HG02938 (cell line): Measurements from ENCODE around the gene TRAPPC3.

ENCODE experiments used
- ATAC-seq: cut with Tn5 transposase; IDR thresholded peaks from one replicate; pipeline ENCODE4 v1.9.1; 2021; ENCODE audit warnings: mild to moderate bottlenecking, moderate library complexity; ENCODE audit not compliant: unreplicated experiment

The TRAPPC3 gene

DNA sequence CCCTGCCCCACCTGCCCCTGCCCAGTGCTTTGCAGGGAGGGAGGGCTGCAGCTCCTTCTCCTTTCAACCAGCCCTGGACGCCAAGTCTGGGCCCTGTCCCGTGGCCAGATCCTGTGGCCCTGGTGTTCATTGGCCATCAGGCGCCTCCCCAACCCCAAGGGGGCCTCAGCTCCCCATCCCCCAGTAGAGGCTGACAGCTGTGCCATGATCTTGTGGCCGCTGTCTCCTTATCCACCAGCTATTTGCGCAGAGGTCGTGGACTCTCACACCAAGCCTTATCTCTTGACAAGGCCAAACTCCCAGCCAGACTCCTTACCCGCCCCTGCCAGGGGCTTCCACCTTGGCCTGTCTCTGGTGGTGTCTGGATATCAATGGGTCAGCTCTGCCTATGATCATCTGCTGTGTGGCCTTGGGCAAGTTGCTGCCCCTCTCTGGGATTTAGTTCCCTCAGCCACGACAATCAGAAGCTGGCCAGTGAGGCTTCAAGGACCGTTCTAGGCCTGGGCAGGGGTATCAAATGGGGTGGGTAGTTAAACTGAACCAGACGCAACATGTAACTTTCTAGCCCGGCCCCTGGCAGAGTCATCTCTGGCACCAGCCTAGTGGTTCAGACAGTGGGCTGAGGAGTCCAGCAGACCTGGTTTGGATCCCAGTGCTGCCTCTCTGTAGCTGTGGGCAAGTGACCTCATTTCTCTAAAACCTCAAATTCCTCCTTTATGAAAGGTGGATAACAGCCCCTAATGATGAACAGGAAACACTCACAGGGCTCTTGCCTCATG lies 21.0 kb downstream of the TRAPPC3 start:
- ATAC-seq: no peak

DNA sequence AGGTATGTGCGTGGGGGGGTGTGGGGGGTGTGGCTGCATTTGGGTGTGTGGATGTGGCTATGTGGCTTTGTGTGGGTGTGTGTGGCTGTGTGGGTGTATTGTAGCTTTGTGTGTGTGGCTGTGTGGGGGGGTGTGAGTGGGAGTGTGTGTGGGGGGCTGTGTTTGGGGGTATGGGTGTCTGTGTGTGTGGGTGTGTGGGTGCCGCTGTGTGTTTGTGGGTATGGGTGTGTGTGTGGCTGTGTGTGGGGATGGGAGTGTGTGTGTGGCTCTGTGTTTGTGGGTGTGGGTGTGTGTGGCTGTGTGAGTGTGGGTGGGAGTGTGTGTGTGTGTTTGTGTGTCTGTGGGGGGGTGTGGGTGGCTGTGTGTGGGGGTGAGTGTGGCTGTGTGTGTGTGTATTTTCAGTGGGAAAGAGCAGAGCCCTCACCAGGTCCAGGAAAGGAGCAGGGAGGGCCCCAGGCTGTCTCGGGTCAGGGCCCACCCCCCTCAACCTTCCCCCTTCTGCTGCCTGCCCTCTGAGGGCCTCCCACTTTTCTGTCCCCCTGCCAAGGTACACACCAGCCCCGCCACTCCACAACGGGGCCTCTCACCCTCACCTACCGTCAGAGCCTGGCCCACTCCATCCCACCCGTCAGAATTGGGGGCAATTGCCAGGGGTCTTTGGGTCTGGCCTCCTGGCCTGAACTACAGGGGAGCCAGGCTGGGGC lies 22.3 kb downstream of the TRAPPC3 start:
- ATAC-seq: no peak

DNA sequence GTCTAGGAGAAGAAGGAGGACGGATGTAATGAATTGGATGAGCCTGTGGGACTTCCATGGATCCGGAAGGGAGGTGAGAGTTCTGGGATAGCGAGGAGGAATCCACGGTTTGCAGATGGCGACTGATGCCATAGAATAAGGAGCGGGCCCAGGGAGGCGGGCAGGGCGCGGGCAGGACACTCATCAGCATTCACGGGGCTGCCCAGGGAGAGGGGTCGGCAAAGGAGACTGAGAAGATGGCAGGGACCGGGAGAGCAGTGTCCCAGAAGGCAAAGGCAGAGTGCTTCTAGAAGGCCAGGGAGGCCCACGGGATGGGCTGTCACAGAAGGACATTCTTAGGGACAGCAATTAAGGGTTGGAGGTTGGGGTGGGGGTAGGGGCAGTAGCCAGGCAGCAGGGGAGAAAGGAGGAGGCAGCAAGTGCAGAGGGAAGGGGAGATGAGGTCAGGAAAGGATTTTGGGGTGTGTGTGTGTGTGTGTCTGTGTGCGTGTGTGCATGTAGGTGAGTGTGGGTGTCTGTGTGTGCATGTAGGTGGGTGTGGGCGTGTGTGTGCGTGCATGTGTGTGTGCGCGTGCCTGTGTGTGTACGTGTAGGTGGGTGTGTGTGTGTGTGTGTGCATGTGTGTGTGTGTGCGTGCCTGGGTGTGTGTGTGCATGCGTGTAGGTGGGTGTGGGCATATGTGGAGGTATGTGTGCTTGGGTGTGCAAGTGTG lies 23.1 kb downstream of the TRAPPC3 start:
- no peak for ATAC-seq

DNA sequence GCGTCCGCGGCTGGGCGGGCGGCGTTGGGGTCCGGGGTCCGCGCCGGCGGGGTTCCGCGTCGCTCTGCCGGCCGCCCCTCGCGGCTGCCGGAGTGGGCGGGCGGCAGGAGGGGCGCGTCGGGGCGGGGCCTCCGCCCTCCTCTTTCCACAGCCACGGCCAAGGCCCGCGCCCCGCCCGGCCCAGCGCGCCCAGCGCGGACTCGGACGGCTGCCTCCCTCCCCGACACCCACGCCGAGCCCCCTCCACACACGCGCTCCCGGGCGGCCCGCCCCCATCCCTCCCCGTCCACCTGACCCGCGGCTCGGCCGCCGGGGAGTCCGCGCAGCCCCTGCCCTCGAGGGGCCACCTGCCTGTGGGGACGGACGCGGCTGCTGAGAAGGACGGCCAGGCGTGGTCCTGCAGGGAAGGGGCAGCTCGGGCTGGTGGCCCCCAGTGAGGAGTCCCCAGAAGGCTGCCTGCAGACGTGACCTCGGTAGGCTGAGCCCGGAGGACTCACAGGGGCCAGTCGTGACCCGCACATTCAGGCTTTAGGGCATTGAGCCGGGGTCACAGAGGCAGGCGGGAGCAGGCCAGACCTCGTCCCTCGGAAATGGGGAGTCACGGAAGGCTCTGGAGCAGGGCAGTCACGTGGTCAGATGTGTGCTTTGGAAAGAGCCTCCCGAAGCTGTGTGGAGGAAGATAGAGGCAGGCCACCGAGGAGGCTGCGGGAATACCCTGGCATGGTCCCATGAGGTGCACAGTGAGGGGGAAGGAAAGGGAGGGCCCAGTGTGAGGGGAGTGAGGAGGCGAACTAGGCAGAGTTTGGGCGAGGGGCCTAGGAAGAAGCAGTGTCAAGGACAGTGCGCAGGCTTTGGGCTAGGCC lies 23.9 kb downstream of the TRAPPC3 start, which contains the start of gene COL8A2:
COL8A2 (minus strand) TSS at position 94 of the 863 bp plus-strand sequence. CDS start 24,980 bp downstream, outside the sequence.
- ATAC-seq: no peak

DNA sequence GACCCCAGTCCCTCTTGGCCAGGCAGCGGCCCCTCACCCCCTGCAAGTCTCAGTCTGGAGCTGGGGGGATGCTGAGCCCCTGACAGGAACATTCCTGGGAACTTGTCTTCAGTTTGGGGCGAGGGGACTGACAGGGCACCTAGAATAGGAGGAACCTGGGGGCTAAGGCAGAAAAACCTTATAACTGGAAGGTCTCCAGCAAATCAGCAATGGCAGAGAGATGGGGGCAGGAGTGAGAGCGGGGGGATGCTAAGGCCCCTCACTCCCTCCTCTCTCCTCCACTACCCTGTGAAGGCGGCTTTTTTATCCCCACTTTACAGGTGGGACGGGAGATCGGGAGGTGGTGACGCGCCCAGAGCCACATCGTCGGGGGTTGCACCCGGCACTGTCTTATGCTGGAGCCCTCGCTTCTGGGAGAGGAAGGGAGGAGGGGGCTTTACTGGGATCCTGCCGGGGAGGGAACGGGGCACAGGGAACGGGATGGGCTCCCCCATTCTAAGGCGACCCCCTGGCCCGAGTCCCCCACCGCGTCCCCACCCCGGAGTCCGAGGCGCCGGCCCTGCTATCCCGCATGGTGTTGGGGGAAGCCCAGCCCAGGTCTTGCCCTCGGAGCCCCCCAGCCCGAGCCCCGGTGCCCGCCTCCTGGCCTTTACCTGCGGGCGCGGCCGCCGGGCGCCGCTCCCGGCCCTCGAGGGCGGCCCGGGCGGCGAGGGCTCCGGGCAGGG lies 24.7 kb downstream of the TRAPPC3 start:
- ATAC-seq: no peak

DNA sequence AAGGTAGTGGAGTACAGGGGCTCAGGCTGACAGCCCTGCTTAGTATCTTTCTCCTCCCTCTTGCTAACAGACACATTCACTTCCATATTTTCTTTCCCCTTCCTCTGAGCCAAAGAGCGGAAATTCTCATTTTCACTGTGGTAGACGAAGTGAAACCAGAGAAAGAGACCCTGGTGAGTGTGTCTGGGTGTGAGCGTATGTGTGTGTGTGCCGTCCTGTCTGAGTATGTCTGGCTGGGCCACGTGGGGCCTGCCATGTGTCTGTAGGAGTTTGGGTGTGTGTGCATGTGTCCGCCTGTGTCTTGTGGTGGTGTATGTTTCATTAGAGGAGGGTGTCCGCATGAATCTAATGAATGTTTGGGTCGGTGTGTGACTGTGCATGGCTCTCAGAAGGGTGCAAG lies 25.9 kb downstream of the TRAPPC3 start:
- no peak for ATAC-seq

DNA sequence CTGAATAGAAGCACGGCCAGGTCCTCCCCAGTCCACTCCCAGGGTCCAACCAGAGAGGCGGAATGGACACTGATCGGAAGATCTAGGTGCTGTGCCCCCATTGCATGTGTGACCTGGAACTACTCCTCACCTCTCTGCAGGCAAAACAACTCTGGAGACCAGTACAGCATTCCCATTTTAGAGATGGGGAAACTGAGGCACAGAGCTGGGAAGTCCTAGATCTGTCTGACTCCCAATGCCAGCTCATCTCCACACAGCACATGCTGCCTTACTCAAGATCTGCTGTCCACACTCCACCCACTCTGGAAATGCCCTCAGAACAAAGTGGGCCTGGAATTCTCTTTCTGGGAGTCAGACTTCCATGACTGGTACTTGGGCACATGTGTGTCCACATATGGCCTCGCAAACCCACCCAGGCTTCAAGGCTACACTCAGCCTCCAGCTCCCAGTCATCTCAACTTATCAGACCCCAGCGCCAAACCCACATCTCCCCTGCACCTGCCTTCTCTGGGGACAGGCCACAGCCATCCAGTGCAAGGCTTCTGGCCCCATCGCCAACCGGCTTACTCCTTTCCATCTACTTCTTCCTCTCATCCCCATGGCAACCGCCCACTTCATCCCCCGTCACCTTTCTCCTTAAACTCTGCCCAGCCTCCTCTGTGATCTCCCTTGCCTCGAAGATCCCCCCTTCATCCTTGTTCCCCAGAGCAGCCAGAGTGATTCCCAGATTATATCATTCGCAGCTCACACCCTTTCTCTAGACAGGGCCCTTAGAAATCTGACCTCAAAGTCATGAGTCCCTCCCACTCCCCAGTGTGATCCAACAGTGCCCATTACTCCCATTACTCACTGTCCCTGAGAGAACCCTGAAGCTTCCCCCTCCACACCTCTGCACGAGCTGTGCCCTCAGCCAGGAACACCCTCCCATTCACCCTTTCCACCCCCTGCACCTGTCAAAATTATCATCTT lies 26.9 kb downstream of the TRAPPC3 start:
- ATAC-seq: no peak

DNA sequence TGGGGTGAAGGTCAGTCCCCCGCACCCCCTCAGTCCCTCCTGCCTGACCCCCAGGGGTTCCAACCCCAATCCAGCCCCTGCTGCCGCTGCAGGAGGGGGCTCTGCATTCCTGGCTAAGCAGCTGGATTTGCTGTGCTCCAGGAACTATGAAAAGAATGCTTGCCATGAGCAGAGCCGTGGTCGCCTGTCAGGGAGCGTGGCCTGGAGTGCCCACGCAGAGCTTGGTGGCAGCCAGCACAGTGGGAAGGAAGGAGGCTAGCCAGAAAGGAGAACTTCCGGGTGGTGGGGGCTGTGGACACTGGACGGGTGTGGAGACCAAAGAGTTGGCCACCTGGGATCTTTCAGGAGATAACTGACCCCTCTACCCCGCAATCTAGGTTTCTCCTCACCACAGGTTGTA lies 29.8 kb downstream of the TRAPPC3 start:
- no peak for ATAC-seq

DNA sequence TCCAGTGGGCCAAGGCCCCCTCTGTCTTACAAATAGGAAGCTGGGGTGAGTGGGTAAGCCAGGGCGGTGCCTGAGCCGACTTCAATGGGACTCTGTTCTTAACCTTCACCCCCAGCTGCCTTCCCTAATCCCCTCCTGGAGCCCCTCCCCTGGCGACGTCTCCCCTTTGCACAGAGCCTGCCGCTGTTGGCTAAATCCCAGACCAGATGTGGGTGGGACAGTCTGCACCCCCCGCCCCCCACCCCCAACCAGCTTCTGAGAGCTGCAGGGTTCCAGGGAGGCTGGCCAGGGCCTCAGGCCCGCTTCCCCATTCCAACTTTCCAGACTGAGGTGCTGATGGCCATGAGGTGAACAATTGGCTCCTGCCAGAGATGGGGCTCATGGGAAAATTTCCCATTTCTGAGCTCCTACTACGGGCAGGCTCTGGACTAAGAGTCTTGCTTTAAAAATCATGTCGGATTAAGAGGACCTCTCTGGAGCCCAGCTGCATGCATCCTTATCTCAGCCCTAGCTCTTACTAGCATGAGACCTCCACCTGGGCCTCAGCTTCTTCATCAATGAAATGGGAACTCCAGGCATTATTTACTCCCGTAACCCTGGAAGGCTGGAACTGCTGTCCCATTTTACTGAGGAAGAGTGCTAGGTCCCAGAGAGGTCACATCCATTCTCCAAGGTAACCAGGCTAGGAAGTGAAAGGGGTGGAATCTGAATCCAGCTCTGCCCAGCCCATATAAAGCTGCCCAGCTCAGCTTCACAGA lies 30.7 kb downstream of the TRAPPC3 start:
- no peak for ATAC-seq

DNA sequence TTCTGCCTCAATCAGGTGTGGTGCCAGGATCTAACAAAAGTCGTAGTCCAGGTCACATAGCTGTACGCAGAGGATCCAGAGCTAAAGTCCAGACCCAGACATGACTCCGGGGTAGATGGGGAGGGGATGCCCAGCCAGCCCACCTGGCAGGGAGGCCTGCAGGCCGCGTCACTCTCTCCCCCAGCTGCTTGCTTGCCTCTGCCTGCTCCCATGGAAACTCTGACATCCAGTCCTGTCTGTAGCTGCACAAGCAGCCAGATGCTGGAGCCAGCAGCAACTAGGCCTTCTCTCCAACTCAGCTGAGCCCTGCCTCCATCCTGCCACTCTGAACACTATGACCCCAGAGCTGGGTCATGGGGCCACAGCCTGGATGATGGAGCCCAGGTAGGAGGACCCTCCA lies 32.4 kb downstream of the TRAPPC3 start:
- no peak for ATAC-seq

DNA sequence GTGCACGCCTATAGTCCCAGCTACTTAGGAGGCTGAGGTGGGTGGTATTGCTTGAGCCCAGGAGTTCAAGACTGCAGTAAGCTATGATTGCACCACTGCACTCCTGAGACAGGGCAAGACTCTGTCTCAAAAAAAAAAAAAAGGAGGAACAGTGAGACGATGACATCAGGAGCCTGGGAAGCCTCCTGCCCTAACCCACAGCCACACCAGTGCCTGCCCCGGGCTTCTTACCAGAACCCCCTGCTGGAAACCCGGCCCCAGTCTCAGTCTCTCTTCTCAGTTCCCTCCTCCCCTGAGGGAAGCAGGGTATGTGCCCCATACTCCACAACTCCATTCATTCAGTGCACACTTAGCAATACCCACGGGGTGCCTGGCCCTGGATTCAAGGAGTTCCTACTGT lies 33.4 kb downstream of the TRAPPC3 start:
- no peak for ATAC-seq

DNA sequence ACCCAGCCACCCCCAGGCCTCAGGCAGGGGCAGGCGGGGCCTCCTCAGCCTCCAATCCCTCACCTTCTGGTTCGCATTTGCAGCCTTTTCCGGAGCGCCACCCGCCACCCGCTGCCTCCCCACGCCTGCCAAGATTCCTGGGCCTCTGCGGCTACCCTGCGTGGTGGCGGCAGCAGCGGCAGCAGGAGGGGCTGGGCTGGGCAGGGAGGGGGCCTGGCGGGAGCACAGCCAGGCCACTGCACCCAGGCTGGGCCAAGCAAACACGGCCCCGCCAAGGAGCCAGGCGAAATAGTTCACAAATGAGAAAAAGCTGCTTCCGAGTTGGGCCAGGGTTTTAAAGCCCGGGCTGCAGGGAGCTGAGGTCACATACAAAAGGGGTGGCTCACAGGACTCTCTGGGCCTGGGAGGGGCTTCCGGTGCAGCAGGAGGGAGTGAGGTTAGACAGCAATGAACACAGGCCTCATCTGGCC lies 34.1 kb downstream of the TRAPPC3 start:
- no peak for ATAC-seq

DNA sequence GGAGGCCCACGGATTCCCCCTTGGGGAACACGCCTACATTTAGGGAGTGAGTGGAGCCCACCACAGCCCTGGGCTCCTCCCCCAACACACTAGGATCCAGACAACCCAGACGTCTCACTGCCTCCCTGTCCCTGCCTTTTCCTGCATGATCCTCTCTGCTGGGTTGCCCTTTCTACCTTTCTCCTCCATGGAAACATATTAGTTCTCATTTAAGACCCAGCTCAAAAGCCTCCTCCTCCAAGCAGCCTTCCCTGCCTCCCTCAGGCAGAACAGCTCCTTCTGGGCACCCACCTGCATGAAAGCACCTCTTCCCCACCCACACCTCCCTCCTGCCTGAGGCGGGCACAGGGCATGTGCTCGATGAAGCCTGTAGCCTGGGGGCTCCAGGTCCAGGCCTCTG lies 34.9 kb downstream of the TRAPPC3 start:
- no peak for ATAC-seq

DNA sequence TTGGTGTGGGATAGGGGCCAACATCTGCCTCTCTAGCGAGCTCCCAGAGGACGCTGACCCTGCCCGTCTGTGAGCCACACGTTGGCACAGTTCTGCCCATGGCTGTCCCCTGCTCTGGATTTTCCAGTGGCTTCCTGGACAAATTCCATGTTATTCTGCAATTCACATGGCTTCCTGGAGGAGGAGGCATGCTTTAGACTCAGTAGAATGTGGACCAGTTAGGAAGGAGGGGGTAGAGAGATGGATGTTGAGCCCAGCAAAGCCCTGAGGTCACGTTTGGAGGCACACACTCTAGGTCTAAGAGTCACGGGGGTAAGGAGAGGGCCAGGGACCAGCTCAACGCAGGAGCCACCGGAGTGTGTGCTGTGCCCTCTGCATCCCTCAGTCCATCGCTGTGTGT lies 36.5 kb downstream of the TRAPPC3 start:
- no peak for ATAC-seq

DNA sequence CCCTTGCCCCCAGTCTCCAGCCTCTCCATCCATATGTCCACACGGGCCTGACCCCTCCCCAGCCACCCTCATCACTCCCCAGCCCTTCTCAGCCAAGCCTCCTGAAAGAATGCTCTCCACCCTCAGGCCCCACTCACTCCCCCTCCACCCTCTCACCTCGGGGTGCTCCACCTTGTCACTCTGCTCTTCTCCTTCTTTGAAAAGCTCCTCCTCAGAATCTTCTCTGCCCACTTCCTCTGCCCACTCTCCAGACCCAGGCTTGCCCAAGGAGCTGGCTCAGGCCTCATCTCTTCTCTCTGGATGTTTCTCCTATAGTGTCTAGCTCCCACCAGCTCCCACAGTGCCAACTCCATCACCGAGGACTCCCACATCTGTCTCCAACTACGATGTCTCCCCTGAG lies 38.1 kb downstream of the TRAPPC3 start:
- no peak for ATAC-seq

DNA sequence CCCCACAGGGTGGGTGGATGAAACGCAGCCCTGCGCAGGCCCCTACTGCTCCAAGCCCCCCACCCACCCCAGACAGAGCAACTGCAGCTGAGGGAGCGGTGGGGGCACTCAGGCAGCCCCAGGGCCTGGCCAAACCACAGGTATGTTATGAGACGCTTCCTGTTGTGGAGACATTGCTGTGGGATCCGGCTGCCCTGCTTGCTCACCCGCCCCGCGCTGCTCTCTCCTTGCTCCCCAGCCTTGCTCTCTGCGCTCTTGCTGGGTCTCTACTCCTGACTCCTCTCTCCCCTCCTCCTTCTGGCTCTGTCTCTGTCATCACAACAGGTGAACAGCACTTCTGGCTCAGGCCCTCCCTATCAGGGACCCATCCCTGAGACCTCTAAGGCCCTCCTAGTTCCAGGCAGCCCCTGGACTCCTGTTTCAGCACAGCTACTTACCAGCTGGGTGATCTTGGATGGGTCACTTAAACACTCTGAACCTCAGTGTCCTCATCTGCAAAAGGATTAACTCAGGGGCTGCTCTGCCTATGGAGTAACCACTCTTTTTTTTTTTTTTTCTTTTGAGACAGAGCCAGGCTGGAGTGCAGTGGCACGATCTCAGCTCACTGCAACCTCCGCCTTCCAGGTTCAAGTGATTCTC lies 40.1 kb downstream of the TRAPPC3 start:
- ATAC-seq: no peak

DNA sequence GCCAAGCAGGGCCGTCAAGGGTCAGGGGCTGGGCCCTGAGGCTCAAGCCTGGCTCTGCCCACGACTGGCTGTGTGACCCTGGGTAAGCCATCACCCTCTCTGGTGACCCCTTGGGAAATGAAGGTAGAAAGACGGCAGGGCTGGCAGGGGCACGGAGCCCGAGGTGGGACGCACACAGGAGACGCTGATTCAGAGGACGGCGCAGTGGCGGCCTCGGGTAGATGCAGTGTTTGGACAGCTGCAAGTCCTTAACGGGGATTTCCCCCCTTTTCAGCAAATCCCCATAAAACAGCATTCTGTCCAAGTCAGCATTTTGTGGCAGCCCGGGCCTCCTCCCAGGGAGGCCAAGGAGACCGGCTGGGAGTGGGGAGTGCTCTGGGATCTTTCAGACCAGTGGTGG lies 41.0 kb downstream of the TRAPPC3 start:
- ATAC-seq: no peak

DNA sequence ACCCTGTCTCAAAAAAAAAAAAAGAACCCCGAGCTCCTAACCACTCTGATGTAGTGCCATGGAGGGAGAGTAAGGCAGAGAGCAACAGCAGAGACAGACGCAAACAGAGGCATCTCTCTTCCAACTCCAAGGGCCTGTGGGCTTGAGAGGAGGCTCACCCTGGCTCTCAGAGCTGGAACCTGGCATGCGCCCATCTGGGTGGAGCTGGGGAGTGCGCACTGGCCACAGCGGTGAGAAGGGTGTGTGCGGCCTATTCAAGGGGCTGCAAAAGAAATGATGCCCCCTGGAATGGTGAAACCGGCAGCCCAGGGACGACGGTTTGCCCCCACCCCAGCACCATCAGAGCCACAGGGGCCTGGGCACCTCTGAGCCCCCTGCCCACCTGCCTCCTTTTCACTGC lies 41.9 kb downstream of the TRAPPC3 start:
- no peak for ATAC-seq
